Measurements from ENCODE around the gene SPAG8.

SPAG8 gene

DNA sequence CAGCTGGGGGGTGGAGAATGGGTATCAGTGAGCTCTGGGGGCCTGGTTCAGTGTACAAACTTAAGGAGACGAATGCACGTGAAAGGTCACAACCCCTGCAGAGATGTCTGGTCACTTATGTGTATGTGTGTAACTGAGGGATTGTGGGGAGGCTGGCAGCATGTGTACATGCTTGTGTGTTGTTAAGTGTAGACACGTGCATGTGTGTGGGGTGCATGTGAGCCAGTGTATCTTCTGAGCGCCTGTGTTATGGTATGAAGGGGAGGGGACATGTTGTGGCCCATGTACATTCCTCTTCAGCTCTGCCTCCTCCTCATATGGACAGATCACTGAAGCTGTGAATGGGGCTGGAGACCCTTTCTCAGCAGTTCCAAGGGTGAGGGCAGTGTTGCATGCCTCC is 19.0 kb upstream of the SPAG8 start:
- DNase-seq (no peak), ATAC-seq (ENCODE audit: insufficient read depth, low read depth) (no peak)
- peak overlapping the region; percentile 92 for H3K4me2 ChIP-seq (ENCODE audit: insufficient read depth, low read length)
- H3K27me3 ChIP-seq (ENCODE audit: insufficient read depth, low read length, poor library complexity) = no peaks in the 10 kb centered on the region
- TF ChIP-seq EZH2 (IDR thresholded peaks at IDR 0.05; ENCODE audit: borderline replicate concordance, low read depth, low read length, severe bottlenecking) = no peak
- TF ChIP-seq, protein P1, sequence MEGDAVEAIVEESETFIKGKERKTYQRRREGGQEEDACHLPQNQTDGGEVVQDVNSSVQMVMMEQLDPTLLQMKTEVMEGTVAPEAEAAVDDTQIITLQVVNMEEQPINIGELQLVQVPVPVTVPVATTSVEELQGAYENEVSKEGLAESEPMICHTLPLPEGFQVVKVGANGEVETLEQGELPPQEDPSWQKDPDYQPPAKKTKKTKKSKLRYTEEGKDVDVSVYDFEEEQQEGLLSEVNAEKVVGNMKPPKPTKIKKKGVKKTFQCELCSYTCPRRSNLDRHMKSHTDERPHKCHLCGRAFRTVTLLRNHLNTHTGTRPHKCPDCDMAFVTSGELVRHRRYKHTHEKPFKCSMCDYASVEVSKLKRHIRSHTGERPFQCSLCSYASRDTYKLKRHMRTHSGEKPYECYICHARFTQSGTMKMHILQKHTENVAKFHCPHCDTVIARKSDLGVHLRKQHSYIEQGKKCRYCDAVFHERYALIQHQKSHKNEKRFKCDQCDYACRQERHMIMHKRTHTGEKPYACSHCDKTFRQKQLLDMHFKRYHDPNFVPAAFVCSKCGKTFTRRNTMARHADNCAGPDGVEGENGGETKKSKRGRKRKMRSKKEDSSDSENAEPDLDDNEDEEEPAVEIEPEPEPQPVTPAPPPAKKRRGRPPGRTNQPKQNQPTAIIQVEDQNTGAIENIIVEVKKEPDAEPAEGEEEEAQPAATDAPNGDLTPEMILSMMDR (IDR thresholded peaks at IDR 0.05; ENCODE audit: borderline replicate concordance, extremely low read depth, low read length, poor library complexity, severe bottlenecking) = no peak
- H4K20me1 ChIP-seq (ENCODE audit: insufficient read depth, low read length) = no peaks in the 10 kb centered on the region
- H2AFZ ChIP-seq (ENCODE audit: low read depth, low read length) = no peak overlapping the region
- no peak overlapping the region for H3K27ac ChIP-seq (ENCODE audit: low read length)
- no peaks in the 10 kb centered on the region; the same call in 1 of the 2 replicates for H3K79me2 ChIP-seq (ENCODE audit: insufficient read depth, low read length)
- H3K9me3 ChIP-seq (ENCODE audit: insufficient read depth, low read length, severe bottlenecking) = no peaks in the 10 kb centered on the region
- H3K9ac ChIP-seq (ENCODE audit: low read depth, low read length) = no peak overlapping the region
- no peak overlapping the region for H3K4me3 ChIP-seq (ENCODE audit: low read depth in 1 of 2, low read length in 2 of 2)
- H3K36me3 ChIP-seq (ENCODE audit: insufficient read depth, low read length) = no peaks in the 10 kb centered on the region
- H3K4me1 ChIP-seq (ENCODE audit: insufficient read depth, low read length) = peaks cover 28% of the 10 kb centered on the region

DNA sequence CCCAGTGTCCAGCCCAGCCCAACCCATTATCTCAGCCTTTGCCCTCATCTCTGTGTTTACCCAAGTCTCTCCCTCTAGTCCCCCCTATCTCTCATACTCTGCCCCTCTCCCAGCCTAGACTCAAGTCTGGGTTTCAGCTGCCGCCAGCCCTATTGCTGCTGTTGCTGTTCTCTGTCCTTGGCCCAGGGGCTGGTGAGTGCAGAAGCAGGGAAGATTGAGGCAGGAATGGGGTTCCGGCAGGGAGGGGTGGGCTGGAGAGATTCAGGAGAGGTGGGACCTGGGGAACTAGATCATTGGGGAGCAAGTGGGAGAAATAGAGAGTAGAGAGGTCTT is 17.7 kb upstream of the SPAG8 start:
- no peaks in the 10 kb centered on the region; the same call in 1 of the 2 replicates for H3K79me2 ChIP-seq (ENCODE audit: insufficient read depth, low read length)
- H3K36me3 ChIP-seq (ENCODE audit: insufficient read depth, low read length) = no peaks in the 10 kb centered on the region
- H3K9ac ChIP-seq (ENCODE audit: low read depth, low read length) = peak overlapping the region; percentile 65
- peak overlapping the region; percentile 65 for H2AFZ ChIP-seq (ENCODE audit: low read depth, low read length)
- peak overlapping the region; percentile 60 for H3K27ac ChIP-seq (ENCODE audit: low read length)
- no peaks in the 10 kb centered on the region for H3K9me3 ChIP-seq (ENCODE audit: insufficient read depth, low read length, severe bottlenecking)
- no peak for DNase-seq
- H3K4me2 ChIP-seq (ENCODE audit: insufficient read depth, low read length) = peak overlapping the region; percentile 92
- peak overlapping the region; percentile 44 to 71; a peak in 3 of 4 replicates for H3K4me3 ChIP-seq (ENCODE audit: low read depth in 1 of 2, low read length in 2 of 2)
- no peaks in the 10 kb centered on the region for H3K27me3 ChIP-seq (ENCODE audit: insufficient read depth, low read length, poor library complexity)
- no peaks in the 10 kb centered on the region for H4K20me1 ChIP-seq (ENCODE audit: insufficient read depth, low read length)
- no peak for ATAC-seq (ENCODE audit: insufficient read depth, low read depth)
- TF ChIP-seq, protein P1 (IDR thresholded peaks at IDR 0.05; ENCODE audit: borderline replicate concordance, extremely low read depth, low read length, poor library complexity, severe bottlenecking) = no peak
- no peak for TF ChIP-seq EZH2 (IDR thresholded peaks at IDR 0.05; ENCODE audit: borderline replicate concordance, low read depth, low read length, severe bottlenecking)
- peaks cover 28% of the 10 kb centered on the region for H3K4me1 ChIP-seq (ENCODE audit: insufficient read depth, low read length)

DNA sequence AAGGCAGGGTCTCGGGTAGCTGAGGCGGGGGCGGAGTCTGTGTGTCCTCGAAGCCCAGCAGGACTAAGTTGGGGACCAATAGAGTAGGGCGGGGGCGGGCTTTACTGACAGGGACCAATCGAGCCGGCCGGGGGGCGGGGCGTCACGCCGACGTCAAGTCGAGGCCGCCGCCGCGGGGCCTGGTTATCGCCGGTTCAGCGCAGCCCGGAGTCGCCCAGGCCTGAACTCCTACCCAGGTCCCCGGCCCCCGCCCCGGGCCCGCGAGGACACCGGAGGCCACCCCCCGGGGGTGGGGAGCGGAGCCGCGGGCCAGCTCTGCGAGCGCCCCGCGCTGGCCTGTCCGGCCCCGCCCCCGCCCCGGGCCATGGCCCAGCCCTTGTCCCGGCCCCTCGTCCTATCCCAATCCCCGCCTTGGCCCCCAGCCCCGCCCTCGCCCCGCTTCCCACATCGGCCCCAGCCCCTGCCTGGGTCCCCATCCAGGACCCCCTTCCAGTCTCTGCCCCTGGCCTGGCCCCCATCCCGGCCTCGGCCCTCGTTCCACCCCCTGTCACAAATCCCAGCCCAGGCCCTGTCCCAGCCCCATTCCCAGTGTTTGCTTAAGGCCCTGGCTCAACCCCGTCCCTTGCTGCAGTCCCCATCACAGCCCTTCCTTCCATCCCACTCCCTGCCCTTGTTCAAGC is 17.2 kb upstream of the SPAG8 start, which contains the start of gene TMEM8B:
Gene TMEM8B (plus strand): TSS at position 145 of the 680 bp plus-strand sequence. CDS start 220 bp downstream, at position 365.
- Histone ChIP-seq H2AFZ (ENCODE audit: low read depth, low read length) (peak within 1 kb of the TSS; percentile 99), H3K4me3 (ENCODE audit: low read depth in 1 of 2, low read length in 2 of 2) (peak within 1 kb of the TSS; percentile 44 to 71; a peak in 3 of 4 replicates), H3K4me2 (ENCODE audit: insufficient read depth, low read length) (peak within 1 kb of the TSS; percentile 92), H3K4me1 (ENCODE audit: insufficient read depth, low read length) (peaks cover 28% of the 10 kb centered on the region), H3K9me3 (ENCODE audit: insufficient read depth, low read length, severe bottlenecking) (no peaks in the 10 kb centered on the region), H3K27ac (ENCODE audit: low read length) (peak within 1 kb of the TSS; percentile 76), H3K79me2 (ENCODE audit: insufficient read depth, low read length) (no peaks in the 10 kb centered on the region; the same call in 1 of the 2 replicates), H3K36me3 (ENCODE audit: insufficient read depth, low read length) (no peaks in the 10 kb centered on the region), H3K27me3 (ENCODE audit: insufficient read depth, low read length, poor library complexity) (no peaks in the 10 kb centered on the region), H4K20me1 (ENCODE audit: insufficient read depth, low read length) (no peaks in the 10 kb centered on the region), H3K9ac (ENCODE audit: low read depth, low read length) (peak within 1 kb of the TSS; percentile 65)
- no peak for TF ChIP-seq EZH2 (IDR thresholded peaks at IDR 0.05; ENCODE audit: borderline replicate concordance, low read depth, low read length, severe bottlenecking)
- TF ChIP-seq, protein P1 (IDR thresholded peaks at IDR 0.05; ENCODE audit: borderline replicate concordance, extremely low read depth, low read length, poor library complexity, severe bottlenecking) = no peak
- peak; percentile 96 for ATAC-seq (ENCODE audit: insufficient read depth, low read depth)
- peak; percentile 94 for DNase-seq

All from DND-41 (cell line).